HepG2 (cell line): ENCODE results near the gene CPNE5. TPM values are rescaled to one million over a fixed set of nuclear protein-coding genes. Genes with fewer than 3 reads are reported as not detected.

Source experiments
- ATAC-seq: fragments of 200-7000 bp; cut with Tn5 transposase; 3 replicates; pipeline ENCODE4 v1.9.1; 2020; ENCODE audit warnings: mild to moderate bottlenecking, moderate library complexity
- BruUV-seq: library from RNA; stranded (reverse); fragments of 400-500 nt; replicated peaks from 2 replicates; lab custom pipeline; 2021; lab: Mats Ljungman, UMichigan
- CTCF ChIA-PET: fragments of 300-600 bp; formaldehyde crosslinking; extraction: SDS; loops from one replicate; lab custom pipeline; 2021; ENCODE audit warnings: low total read pairs, inconsistent platforms, low intra/inter-chr PET ratio; lab: Yijun Ruan, JAX
- POLR2A ChIA-PET: fragments of 350-600 bp; sonication (Branson Sonifier 250); formaldehyde crosslinking; loops from one replicate; lab custom pipeline; 2020; ENCODE audit warnings: antibody characterized with exemption, inconsistent platforms; lab: Yijun Ruan, JAX
- DNase-seq: peaks from one replicate; pipeline ENCODE4 v3.0.0-alpha.2; 2015; ENCODE audit warnings: low spot score
- FAIRE-seq: peaks from 3 replicates; lab custom pipeline; 2011; peaks lifted over from hg19 to GRCh38; lab: Jason Lieb, UNC
- H2AFZ ChIP-seq: one replicate; pipeline ENCODE4 v1.6.1; 2011; ENCODE audit warnings: low read length, inconsistent platforms
- H3K27ac ChIP-seq: fragments of 300-600 bp; 3 replicates; pipeline ENCODE4 v1.8.0; 2011; ENCODE audit warnings: mixed run types, mild to moderate bottlenecking, mixed read lengths, low read length, inconsistent platforms; ENCODE audit not compliant: insufficient read depth; ENCODE audit errors: extremely low read length
- H3K27me3 ChIP-seq, 2 experiments: fragments of 200-600 bp in 1 of 2; 2 replicates in 1 of 2; 3 replicates in 1 of 2; pipeline versions ENCODE4 v1.6.0 to v1.8.0; 2011; ENCODE audit warnings: low read length in 2 of 2, mild to moderate bottlenecking in 2 of 2, moderate library complexity in 2 of 2, inconsistent platforms in 1 of 2; ENCODE audit not compliant: insufficient read depth in 2 of 2, control insufficient read depth in 1 of 2
- H3K36me3 ChIP-seq, 2 experiments: fragments of 200-600 bp in 1 of 2; replicated peaks in 1 of 2; 2 replicates in 1 of 2; 3 replicates in 1 of 2; pipeline versions ENCODE4 v1.5.1 to v1.8.0; 2011; ENCODE audit warnings: low read length in 2 of 2, inconsistent platforms in 1 of 2; ENCODE audit not compliant: insufficient read depth in 2 of 2, control insufficient read depth in 1 of 2
- H3K4me1 ChIP-seq: 2 replicates; pipeline ENCODE4 v1.5.1; 2012; ENCODE audit warnings: low read length, inconsistent platforms; ENCODE audit not compliant: insufficient read depth
- H3K4me2 ChIP-seq: 2 replicates; pipeline ENCODE4 v1.6.0; 2011; ENCODE audit warnings: low read depth, low read length, inconsistent platforms
- H3K4me3 ChIP-seq, 3 experiments: fragments of 200-600 bp in 1 of 3; sonication (generic), shearing (Covaris generic) in 1 of 3; replicated peaks in 1 of 3; 2 replicates each; pipeline ENCODE4 v1.5.1; 2011 to 2016; ENCODE audit warnings: low read length in 3 of 3, inconsistent platforms in 2 of 3, low read depth in 2 of 3, mild to moderate bottlenecking in 2 of 3, control low read depth in 1 of 3, mixed read lengths in 1 of 3; ENCODE audit not compliant: insufficient read depth in 1 of 3
- H3K79me2 ChIP-seq: one replicate; pipeline ENCODE4 v1.6.1; 2011; ENCODE audit warnings: low read length, inconsistent platforms; ENCODE audit not compliant: insufficient read depth
- H3K9ac ChIP-seq: 2 replicates; pipeline ENCODE4 v1.6.0; 2011; ENCODE audit warnings: mild to moderate bottlenecking, low read depth, low read length, inconsistent platforms; ENCODE audit not compliant: insufficient read depth
- H3K9me3 ChIP-seq: 2 replicates; pipeline ENCODE4 v1.5.1; 2012; ENCODE audit warnings: mild to moderate bottlenecking, low read length
- H4K20me1 ChIP-seq: 2 replicates; pipeline ENCODE4 v1.6.0; 2011; ENCODE audit warnings: inconsistent platforms, mild to moderate bottlenecking, low read length, moderate library complexity; ENCODE audit not compliant: insufficient read depth
- IKZF4 ChIP-seq: sonication (generic); formaldehyde crosslinking; IDR thresholded peaks from 2 replicates; pipeline ENCODE4 v1.5.1; 2020; ENCODE audit warnings: borderline replicate concordance, mild to moderate bottlenecking, low read depth, missing genetic modification reagents; ENCODE audit errors: not compliant biosample characterization
- MIER2 ChIP-seq: IDR thresholded peaks from 2 replicates; pipeline ENCODE4 v1.6.1; 2016; ENCODE audit warnings: missing biosample characterization, missing genetic modification reagents
- RXRA ChIP-seq: sonication (generic); formaldehyde crosslinking; IDR thresholded peaks from 2 replicates; pipeline ENCODE4 v1.5.1; 2020; ENCODE audit warnings: missing genetic modification reagents
- SPEN ChIP-seq: sonication (generic); formaldehyde crosslinking; IDR thresholded peaks from 2 replicates; pipeline ENCODE4 v1.5.1; 2020; ENCODE audit warnings: low read depth, mild to moderate bottlenecking, missing genetic modification reagents
- ZMYM3 ChIP-seq: sonication (generic); formaldehyde crosslinking; IDR thresholded peaks from 2 replicates; pipeline ENCODE4 v1.5.1; 2020; ENCODE audit warnings: mild to moderate bottlenecking, missing genetic modification reagents
- ZNF460 ChIP-seq: sonication (generic); formaldehyde crosslinking; IDR thresholded peaks from 2 replicates; pipeline ENCODE4 v1.5.1; 2020; ENCODE audit warnings: missing genetic modification reagents, mild to moderate bottlenecking, borderline replicate concordance
- ZNF629 ChIP-seq: sonication (generic); formaldehyde crosslinking; conservative IDR thresholded peaks from 2 replicates; pipeline ENCODE4 v1.5.0; 2020; ENCODE audit warnings: missing genetic modification reagents
- ZNF670 ChIP-seq: sonication (generic); formaldehyde crosslinking; IDR thresholded peaks from 2 replicates; pipeline ENCODE4 v1.8.0; 2022; ENCODE audit warnings: mild to moderate bottlenecking, missing genetic modification reagents, borderline replicate concordance
- WGBS: methylation state at CpG from one replicate; pipeline ENCODE4 v1.1.6; 2017; ENCODE audit warnings: low lambda C conversion rate; 5-methylcytosine and 5-hydroxymethylcytosine counted together
- in situ Hi-C: cut with HindIII; loops from 2 replicates; pipeline ENCODE4 v1.10.0; 2017; ENCODE audit warnings: low pct_unique_long_range_greater_than_20kb; ENCODE audit not compliant: extremely low pct_ligation_motif_present
- intact Hi-C: fragments of 100-400 bp; cut with micrococcal nuclease; formaldehyde crosslinking; loops from one replicate; pipeline ENCODE4 v1.10.0; 2022; ENCODE audit not compliant: unreplicated experiment
- polyA plus RNA-seq, 8 experiments: library from polyadenylated mRNA; depleted of rRNA in 3 of 8; stranded (reverse) in 7 of 8; unstranded in 1 of 8; fragments of >200 nt; fragmentation: Illumina TruSeq in 4 of 8; extraction: Trizol in 4 of 8; gene quantifications; 2 replicates each; pipeline versions ENCODE4 v1.2.1 to v1.2.3, GENCODE V29; 2011 to 2016; ENCODE audit warnings: low read depth in 4 of 8, missing spikeins in 1 of 8, mixed read lengths in 1 of 8; ENCODE audit not compliant: insufficient read depth in 1 of 8
- total RNA-seq, 5 experiments: library from RNA; depleted of rRNA; stranded (reverse); fragments of >200 nt; fragmentation: Illumina TruSeq; extraction: Trizol; gene quantifications; 2 replicates each; pipeline ENCODE4 v1.2.3, GENCODE V29; 2016; ENCODE audit warnings: low read depth in 1 of 5
- TF ChIP-seq, protein P1 (sequence below): sonication (generic); formaldehyde crosslinking; IDR thresholded peaks from 2 replicates; pipeline ENCODE4 v1.8.0; 2022; ENCODE audit warnings: missing genetic modification reagents, low read depth, mild to moderate bottlenecking, borderline replicate concordance
- TF ChIP-seq, protein P2 (sequence below): sonication (generic); formaldehyde crosslinking; IDR thresholded peaks from 2 replicates; pipeline ENCODE4 v1.4.0; 2020; ENCODE audit warnings: mild to moderate bottlenecking, missing genetic modification reagents

The CPNE5 gene
- total and polyA plus RNA-seq, 2 of the 13 experiments (the other 11 are each of a cell fraction or from before 2014, with no cell fraction given): 0.16 TPM; not detected in 1

DNA sequence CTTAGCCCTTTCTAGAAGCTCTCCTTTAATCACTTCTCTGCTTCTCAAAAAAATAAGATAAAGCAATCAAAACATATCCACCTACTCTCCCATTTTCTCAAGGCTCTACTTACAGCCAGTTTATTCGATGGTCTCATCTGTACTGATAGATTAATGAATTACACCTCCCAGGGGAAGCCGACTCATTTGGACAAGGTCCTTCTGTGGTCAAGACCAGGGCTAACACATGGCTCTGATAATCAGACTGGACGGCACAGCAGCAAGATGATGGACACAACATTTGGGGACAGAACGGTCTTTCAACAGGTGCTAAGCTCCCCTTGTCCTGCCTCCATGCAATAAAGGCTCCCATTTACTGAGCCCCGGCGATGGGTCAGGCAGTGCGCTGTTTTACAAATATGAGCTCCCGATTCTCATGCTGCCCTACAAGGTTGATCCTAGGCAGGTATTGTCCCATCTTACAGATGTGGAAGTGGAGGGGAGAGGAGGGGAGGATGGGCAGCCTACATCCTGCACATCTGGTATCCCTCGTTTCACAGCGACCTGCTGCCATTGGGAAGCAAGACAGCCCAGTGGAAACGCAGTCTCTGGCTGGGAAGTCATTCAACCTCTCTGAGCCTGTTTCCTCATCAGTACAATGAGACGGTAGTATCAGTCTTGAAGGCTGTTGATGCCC is 15.7 kb downstream of the CPNE5 start:
- intact Hi-C loops (no loop called here), in situ Hi-C loops (no loop called here)
- no peak for FAIRE-seq
- 54% methylated on average over 11 of the region's 12 CpGs for WGBS
- Histone ChIP-seq H3K4me1 (peaks cover 100% of the 10 kb centered on the region), H3K79me2 (no peaks in the 10 kb centered on the region), H3K36me3 (no peaks in the 10 kb centered on the region), H3K9ac (no peak overlapping the region), H3K9me3 (no peaks in the 10 kb centered on the region), H3K4me2 (peak overlapping the region; percentile 45), H2AFZ (no peak overlapping the region), H3K27me3 (peaks cover 14 to 52% of the 10 kb centered on the region in 2 experiments; a peak in 4 of 5 replicates), H3K4me3 (0 out of 6 replicates have a peak overlapping the region, but pooled peaks of 1 of the 3 experiments have one; percentile 7), H4K20me1 (no peaks in the 10 kb centered on the region), H3K27ac (no peak overlapping the region)
- BruUV-seq: no TSS peak
- ChIA-PET CTCF (no interaction called here), POLR2A (no interaction called here)
- ATAC-seq: no peak
- TF ChIP-seq MIER2 (CRISPR knock-in tag) (no peak), ZNF670 (0 out of 2 replicates have a peak, but pooled peaks have one; percentile 20), IKZF4 (CRISPR knock-in tag) (peak; percentile 58), RXRA (CRISPR knock-in tag) (no peak), SPEN (CRISPR knock-in tag) (0 out of 2 replicates have a peak, but pooled peaks have one; percentile 28), ZMYM3 (CRISPR knock-in tag) (peak; percentile 90), ZNF460 (CRISPR knock-in tag) (no peak), ZNF629 (CRISPR knock-in tag) (peak; percentile 84)
- TF ChIP-seq, protein P1, sequence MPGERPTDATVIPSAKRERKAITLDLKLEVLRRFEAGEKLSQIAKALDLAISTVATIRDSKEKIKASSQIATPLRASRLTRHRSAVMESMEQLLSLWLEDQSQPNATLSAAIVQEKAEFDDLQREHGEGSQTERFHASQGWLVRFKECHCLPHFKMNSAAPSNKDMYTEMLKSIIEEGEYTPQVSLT: no peak
- TF ChIP-seq, protein P2, sequence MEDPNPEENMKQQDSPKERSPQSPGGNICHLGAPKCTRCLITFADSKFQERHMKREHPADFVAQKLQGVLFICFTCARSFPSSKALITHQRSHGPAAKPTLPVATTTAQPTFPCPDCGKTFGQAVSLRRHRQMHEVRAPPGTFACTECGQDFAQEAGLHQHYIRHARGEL (CRISPR knock-in tag): no peak
- DNase-seq: no peak
